ENCODE measurements around the gene TRIM21.
A peak's percentile ranks its signal among the peaks of the same experiment; 100 is the strongest.
"Not testable (repeated sequence)": the region's sequence is repeated elsewhere in the genome, so short reads cannot be mapped to it uniquely, and the experiment has no call there.

TRIM21 gene

GRCh38 chr11:4418403-4418802, 24.9 kb upstream of the TRIM21 start:
- no peaks in the 10 kb centered on the region for H3K9me3 ChIP-seq (ENCODE audit: control insufficient read depth, low read length)
- H3K4me1 ChIP-seq: peaks cover 3% of the 10 kb centered on the region
- no peak overlapping the region for H2AFZ ChIP-seq
- TF ChIP-seq CTCF (IDR thresholded peaks at IDR 0.05): no peak
- no peaks in the 10 kb centered on the region for H3K27me3 ChIP-seq (ENCODE audit: control insufficient read depth, insufficient read depth, low read length)
- H3K4me2 ChIP-seq (ENCODE audit: low read length): no peak overlapping the region
- H3K36me3 ChIP-seq (ENCODE audit: control insufficient read depth, insufficient read depth, low read length): no peaks in the 10 kb centered on the region
- H3K9ac ChIP-seq: no peak overlapping the region
- H3K27ac ChIP-seq: no peak overlapping the region
- H3K4me3 ChIP-seq (ENCODE audit: low read depth, low read length): no peak overlapping the region
- no peaks in the 10 kb centered on the region for H3K79me2 ChIP-seq

- Histone ChIP-seq H3K9ac (no peak overlapping the region), H3K9me3 (ENCODE audit: control insufficient read depth, low read length) (no peaks in the 10 kb centered on the region), H3K27ac (no peak overlapping the region), H3K36me3 (ENCODE audit: control insufficient read depth, insufficient read depth, low read length) (no peaks in the 10 kb centered on the region), H2AFZ (no peak overlapping the region), H3K4me1 (peaks cover 3% of the 10 kb centered on the region), H3K79me2 (no peaks in the 10 kb centered on the region), H3K4me3 (ENCODE audit: low read depth, low read length) (no peak overlapping the region), H3K27me3 (ENCODE audit: control insufficient read depth, insufficient read depth, low read length) (no peaks in the 10 kb centered on the region), H3K4me2 (ENCODE audit: low read length) (no peak overlapping the region)
- no peak for TF ChIP-seq CTCF (IDR thresholded peaks at IDR 0.05)
Observed at GRCh38 chr11:4416816-4417215, 23.3 kb upstream of the TRIM21 start.

- Histone ChIP-seq H2AFZ (no peak overlapping the region), H3K9me3 (ENCODE audit: control insufficient read depth, low read length) (no peaks in the 10 kb centered on the region), H3K27ac (no peak overlapping the region), H3K36me3 (ENCODE audit: control insufficient read depth, insufficient read depth, low read length) (no peaks in the 10 kb centered on the region), H3K4me1 (peaks cover 3% of the 10 kb centered on the region), H3K4me2 (ENCODE audit: low read length) (no peak overlapping the region), H3K4me3 (ENCODE audit: low read depth, low read length) (no peak overlapping the region), H3K27me3 (ENCODE audit: control insufficient read depth, insufficient read depth, low read length) (no peaks in the 10 kb centered on the region), H3K9ac (no peak overlapping the region), H3K79me2 (no peaks in the 10 kb centered on the region)
- TF ChIP-seq CTCF (IDR thresholded peaks at IDR 0.05): no peak
Observed at GRCh38 chr11:4416306-4416705, 22.8 kb upstream of the TRIM21 start.

GRCh38 chr11:4406206-4406605, 12.7 kb upstream of the TRIM21 start:
- not testable (repeated sequence) for H3K4me2 ChIP-seq (ENCODE audit: low read length); H3K9ac ChIP-seq; H3K4me3 ChIP-seq (ENCODE audit: low read depth, low read length); H3K79me2 ChIP-seq; H3K36me3 ChIP-seq (ENCODE audit: control insufficient read depth, insufficient read depth, low read length); H2AFZ ChIP-seq; H3K27ac ChIP-seq; H3K27me3 ChIP-seq (ENCODE audit: control insufficient read depth, insufficient read depth, low read length); H3K9me3 ChIP-seq (ENCODE audit: control insufficient read depth, low read length); H3K4me1 ChIP-seq

- Histone ChIP-seq H2AFZ (peak overlapping the region; percentile 87), H3K9me3 (ENCODE audit: control insufficient read depth, low read length) (no peaks in the 10 kb centered on the region), H3K4me3 (ENCODE audit: low read depth, low read length) (peak overlapping the region; percentile 70), H3K4me1 (no peaks in the 10 kb centered on the region), H3K27ac (no peak overlapping the region), H3K4me2 (ENCODE audit: low read length) (peak overlapping the region; percentile 60), H3K9ac (no peak overlapping the region), H3K27me3 (ENCODE audit: control insufficient read depth, insufficient read depth, low read length) (no peaks in the 10 kb centered on the region), H3K36me3 (ENCODE audit: control insufficient read depth, insufficient read depth, low read length) (no peaks in the 10 kb centered on the region), H3K79me2 (no peaks in the 10 kb centered on the region)
- no peak for TF ChIP-seq CTCF (IDR thresholded peaks at IDR 0.05)
Observed at GRCh38 chr11:4393858-4394223, 339 bp upstream of the TRIM21 start.
